GM23248 (cell line): ENCODE measurements around the gene ATP6V0E1.

ENCODE experiments used
- EZH2 ChIP-seq: fragments of 200-600 bp; sonication (generic); IDR thresholded peaks from 2 replicates; pipeline ENCODE4 v1.6.1; 2018; ENCODE audit warnings: antibody characterized with exemption, mild to moderate bottlenecking; ENCODE audit not compliant: insufficient read depth, poor library complexity, severe bottlenecking
- EZH2phosphoT487 ChIP-seq: fragments of 200-600 bp; sonication (generic); IDR thresholded peaks from 2 replicates; pipeline ENCODE4 v1.6.1; 2018; ENCODE audit warnings: antibody characterized with exemption, moderate library complexity, mild to moderate bottlenecking, low read depth; ENCODE audit not compliant: insufficient read depth

DNA sequence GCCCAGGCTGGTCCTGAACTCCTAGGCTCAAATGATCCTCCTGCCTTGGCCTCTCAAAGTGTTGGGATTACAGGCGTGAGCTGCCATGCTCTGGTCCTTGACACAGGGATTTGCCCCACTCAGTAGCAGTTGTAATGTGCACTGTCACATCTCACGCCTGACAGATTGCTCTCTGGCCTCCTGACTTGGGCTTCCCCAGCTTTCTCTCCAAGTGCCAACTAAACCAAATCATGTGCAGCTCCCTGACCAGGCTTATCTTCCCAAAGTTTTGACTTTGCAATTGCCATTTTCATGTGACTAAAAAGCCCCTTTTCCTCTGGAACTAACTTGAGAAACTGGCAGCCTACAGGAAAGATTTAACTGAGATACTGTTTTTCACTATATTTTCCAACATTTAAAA is 13.7 kb upstream of the ATP6V0E1 start:
- no peak for TF ChIP-seq EZH2
- no peak for TF ChIP-seq EZH2phosphoT487
